Prostate gland (tissue), 2 donors: ENCODE results near the gene TUBD1. TPM values are rescaled to one million over a fixed set of nuclear protein-coding genes. Genes with fewer than 3 reads are reported as not detected.

Experiments
- DNase-seq: peaks from one replicate; pipeline ENCODE4 v3.0.0-alpha.2; 2019; ENCODE audit warnings: low spot score
- H3K27ac ChIP-seq, 2 donors: fragments of 200-600 bp; sonication (generic); 2 replicates each; pipeline ENCODE4 v1.5.1; 2017 to 2019
- H3K27me3 ChIP-seq: fragments of 200-600 bp; sonication (generic); replicated peaks from 2 replicates; pipeline ENCODE4 v1.5.1; 2019; ENCODE audit not compliant: insufficient read depth
- H3K36me3 ChIP-seq, 2 donors: fragments of 200-600 bp; sonication (generic); 1 replicate in 1 of 2; 2 replicates in 1 of 2; pipeline versions ENCODE4 v1.5.1 to v1.8.1; 2017 to 2019
- H3K4me1 ChIP-seq: fragments of 200-600 bp; sonication (generic); replicated peaks from 2 replicates; pipeline ENCODE4 v1.5.1; 2019
- H3K4me3 ChIP-seq, 2 donors: fragments of 200-600 bp; sonication (generic); 2 replicates each; pipeline ENCODE4 v1.5.1; 2017 to 2019
- H3K9me3 ChIP-seq: fragments of 200-600 bp; sonication (generic); 2 replicates; pipeline ENCODE4 v1.5.1; 2017
- POLR2A ChIP-seq: fragments of 450-650 bp; IDR thresholded peaks from one replicate; pipeline ENCODE4 v1.6.1; 2016; ENCODE audit warnings: antibody characterized with exemption, mild to moderate bottlenecking
- POLR2AphosphoS5 ChIP-seq: sonication (generic); formaldehyde crosslinking; IDR thresholded peaks from one replicate; pipeline ENCODE4 v1.6.1; 2017; ENCODE audit warnings: antibody characterized with exemption
- WGBS: methylation state at CpG from one replicate; pipeline ENCODE4 v1.1.5; 2018; 5-methylcytosine and 5-hydroxymethylcytosine counted together
- intact Hi-C: fragments of 100-400 bp; cut with DNase I; formaldehyde crosslinking; loops from one replicate; pipeline ENCODE4 v1.14.2; 2022
- total RNA-seq, 2 donors: library from RNA; depleted of rRNA; stranded (reverse); fragments of >200 nt; gene quantifications; one replicate each; pipeline ENCODE4 v1.1.0, GENCODE V29; 2016
- TF ChIP-seq, protein P1 (sequence below), 4 experiments: fragments of 200-600 bp in 2 of 4; fragments of 450-650 bp in 2 of 4; sonication (generic) in 2 of 4; IDR thresholded peaks; 1 replicate in 3 of 4; 2 replicates in 1 of 4; pipeline ENCODE4 v1.5.1; 2016 to 2019; ENCODE audit warnings: antibody characterized with exemption in 4 of 4, mild to moderate bottlenecking in 2 of 4, moderate library complexity in 2 of 4

The TUBD1 gene
- total RNA-seq, 2 donors from 2014 or later: 13.3 to 22.5 TPM

GRCh38 chr17:59897090-59897489 lies 4.3 kb upstream of the TUBD1 start:
- TF ChIP-seq POLR2A (no peak), POLR2AphosphoS5 (no peak)
- TF ChIP-seq, protein P1, sequence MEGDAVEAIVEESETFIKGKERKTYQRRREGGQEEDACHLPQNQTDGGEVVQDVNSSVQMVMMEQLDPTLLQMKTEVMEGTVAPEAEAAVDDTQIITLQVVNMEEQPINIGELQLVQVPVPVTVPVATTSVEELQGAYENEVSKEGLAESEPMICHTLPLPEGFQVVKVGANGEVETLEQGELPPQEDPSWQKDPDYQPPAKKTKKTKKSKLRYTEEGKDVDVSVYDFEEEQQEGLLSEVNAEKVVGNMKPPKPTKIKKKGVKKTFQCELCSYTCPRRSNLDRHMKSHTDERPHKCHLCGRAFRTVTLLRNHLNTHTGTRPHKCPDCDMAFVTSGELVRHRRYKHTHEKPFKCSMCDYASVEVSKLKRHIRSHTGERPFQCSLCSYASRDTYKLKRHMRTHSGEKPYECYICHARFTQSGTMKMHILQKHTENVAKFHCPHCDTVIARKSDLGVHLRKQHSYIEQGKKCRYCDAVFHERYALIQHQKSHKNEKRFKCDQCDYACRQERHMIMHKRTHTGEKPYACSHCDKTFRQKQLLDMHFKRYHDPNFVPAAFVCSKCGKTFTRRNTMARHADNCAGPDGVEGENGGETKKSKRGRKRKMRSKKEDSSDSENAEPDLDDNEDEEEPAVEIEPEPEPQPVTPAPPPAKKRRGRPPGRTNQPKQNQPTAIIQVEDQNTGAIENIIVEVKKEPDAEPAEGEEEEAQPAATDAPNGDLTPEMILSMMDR (IDR thresholded peaks at IDR 0.05): no peak
- Histone ChIP-seq H3K36me3 (no peaks in the 10 kb centered on the region), H3K27ac (no peak overlapping the region), H3K4me3 (no peak overlapping the region), H3K9me3 (no peaks in the 10 kb centered on the region), H3K27me3 (no peaks in the 10 kb centered on the region), H3K4me1 (peaks cover 6% of the 10 kb centered on the region)
- intact Hi-C loops: no loop called here
- DNase-seq: no peak
- 68% methylated on average over 4 of the region's 4 CpGs for WGBS

- 1% methylated on average over 11 of the region's 11 CpGs for WGBS
- intact Hi-C loops: no loop called here
- no peak for DNase-seq
- Histone ChIP-seq H3K4me3 (peak overlapping the region; percentile 65 to 68), H3K36me3 (no peaks in the 10 kb centered on the region), H3K4me1 (peaks cover 14% of the 10 kb centered on the region), H3K27me3 (no peaks in the 10 kb centered on the region), H3K9me3 (no peaks in the 10 kb centered on the region), H3K27ac (peak overlapping the region; percentile 80 to 83)
- TF ChIP-seq, protein P1 (IDR thresholded peaks at IDR 0.05): no peak
- TF ChIP-seq POLR2A (no peak), POLR2AphosphoS5 (no peak)
These were observed 945 bp upstream of the TUBD1 start for GRCh38 chr17:59893676-59894100.

DNA sequence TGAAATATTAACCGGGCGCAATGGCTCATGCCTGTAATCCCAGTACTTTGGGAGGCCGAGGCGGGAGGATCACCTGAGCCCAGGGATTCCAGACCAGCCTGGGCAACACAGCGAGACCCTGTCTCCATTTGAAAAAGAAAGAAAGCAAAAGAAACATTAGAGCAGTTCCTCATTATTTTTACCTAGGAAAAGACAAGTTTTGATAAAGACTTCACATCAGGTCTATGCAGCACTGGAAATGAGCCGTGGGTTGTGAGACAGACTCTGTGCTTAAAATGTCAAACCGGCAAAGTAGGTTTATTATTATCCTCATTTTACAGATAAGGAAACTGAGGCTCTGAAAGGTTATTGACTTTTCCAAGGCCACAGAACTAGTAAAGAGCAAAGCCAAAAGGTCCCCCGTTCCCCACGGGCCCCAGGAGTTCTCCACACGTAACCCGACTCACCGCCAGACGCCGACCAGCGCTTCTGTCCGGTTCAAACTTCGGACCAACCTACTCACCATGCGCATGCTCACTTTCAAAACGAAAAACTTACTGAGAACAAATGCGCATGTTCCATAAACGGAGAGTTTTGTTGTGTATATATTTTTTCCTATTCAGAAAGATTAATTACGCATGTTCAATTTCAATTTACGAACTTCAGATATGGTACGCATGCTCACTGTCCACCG lies 356 bp downstream of the TUBD1 start:
- intact Hi-C loops: no loop called here

GRCh38 chr17:59890720-59891119 lies 2.0 kb downstream of the TUBD1 start:
- H3K9me3 ChIP-seq: no peaks in the 10 kb centered on the region
- peaks cover 14% of the 10 kb centered on the region for H3K4me1 ChIP-seq
- DNase-seq: no peak
- WGBS: 97% methylated on average over 2 of the region's 2 CpGs
- H3K4me3 ChIP-seq: no peak overlapping the region
- no peaks in the 10 kb centered on the region for H3K27me3 ChIP-seq
- H3K27ac ChIP-seq: no peak overlapping the region
- no peaks in the 10 kb centered on the region for H3K36me3 ChIP-seq
- intact Hi-C loops: no loop called here
- TF ChIP-seq, protein P1 (IDR thresholded peaks at IDR 0.05): no peak
- TF ChIP-seq POLR2AphosphoS5: no peak
- TF ChIP-seq POLR2A: no peak

More for the DNA sequence above, 356 bp downstream of the TUBD1 start:
- H3K4me1 ChIP-seq: peaks cover 14% of the 10 kb centered on the region
- no peak for TF ChIP-seq POLR2AphosphoS5
- TF ChIP-seq, protein P1 (IDR thresholded peaks at IDR 0.05): no peak
- TF ChIP-seq POLR2A: no peak
- H3K27me3 ChIP-seq: no peaks in the 10 kb centered on the region
- peak overlapping the region; percentile 65 to 68 for H3K4me3 ChIP-seq
- no peaks in the 10 kb centered on the region for H3K9me3 ChIP-seq
- H3K27ac ChIP-seq: peak overlapping the region; percentile 80 to 83
- 4% methylated on average over 25 of the region's 25 CpGs for WGBS
- H3K36me3 ChIP-seq: no peaks in the 10 kb centered on the region
- no peak for DNase-seq

- DNase-seq: no peak
- H3K4me3 ChIP-seq: no peak overlapping the region
These were observed 4.5 kb downstream of the TUBD1 start for GRCh38 chr17:59888145-59888750.

More at GRCh38 chr17:59888145-59888750, 4.5 kb downstream of the TUBD1 start:
- WGBS: 95% methylated on average over 8 of the region's 8 CpGs
- intact Hi-C loops: no loop called here
- Histone ChIP-seq H3K36me3 (peaks cover 2 to 12% of the 10 kb centered on the region in 2 donors), H3K27ac (no peak overlapping the region), H3K4me1 (peaks cover 8% of the 10 kb centered on the region), H3K9me3 (no peaks in the 10 kb centered on the region), H3K27me3 (no peaks in the 10 kb centered on the region)
- TF ChIP-seq POLR2AphosphoS5 (no peak), POLR2A (no peak)
- TF ChIP-seq, protein P1 (IDR thresholded peaks at IDR 0.05): no peak
